Measurements from ENCODE around the gene KCNE5. TPM values are rescaled to one million over a fixed set of nuclear protein-coding genes. Genes with fewer than 3 reads are reported as not detected.

Gene KCNE5
- total RNA-seq, 1 experiment from 2014 or later: 3.7 TPM

- Histone ChIP-seq H3K9ac (ENCODE audit: extremely low read depth, insufficient read length, low read length) (no peak overlapping the region), H2BK15ac (ENCODE audit: low read depth, low read length) (no peak overlapping the region), H3K79me2 (ENCODE audit: insufficient read depth, low read length) (no peaks in the 10 kb centered on the region), H2BK12ac (ENCODE audit: insufficient read length, low read depth, low read length) (no peak overlapping the region), H2AK5ac (ENCODE audit: insufficient read length, low read length) (no peak overlapping the region), H3K23ac (ENCODE audit: insufficient read length, low read depth, low read length) (no peak overlapping the region), H3K56ac (ENCODE audit: insufficient read length, low read depth, low read length) (no peak overlapping the region), H2BK20ac (ENCODE audit: low read depth, low read length, poor library complexity, severe bottlenecking) (no peak overlapping the region), H2BK120ac (ENCODE audit: low read depth, low read length, poor library complexity, severe bottlenecking) (no peak overlapping the region), H3K18ac (ENCODE audit: insufficient read length, low read depth, low read length) (no peak overlapping the region), H4K5ac (ENCODE audit: insufficient read length, low read depth, low read length) (no peak overlapping the region), H4K8ac (replicated peaks; ENCODE audit: insufficient read length, low read depth, low read length) (no peak overlapping the region), H3K4me1 (ENCODE audit: insufficient read depth, low read length) (no peaks in the 10 kb centered on the region; the same call in 1 of the 2 replicates), H2BK5ac (ENCODE audit: insufficient read length, low read length) (no peak overlapping the region), H4K91ac (ENCODE audit: insufficient read length, low read depth, low read length) (no peak overlapping the region), H3K23me2 (ENCODE audit: insufficient read length, low read depth, low read length, poor library complexity, severe bottlenecking) (no peaks in the 10 kb centered on the region), H2AFZ (ENCODE audit: low read length) (no peak overlapping the region), H3K27me3 (ENCODE audit: insufficient read depth, low read length) (no peaks in the 10 kb centered on the region), H3T11ph (ENCODE audit: low read length) (no peak overlapping the region), H4K20me1 (ENCODE audit: control insufficient read depth, insufficient read depth, insufficient read length) (no peaks in the 10 kb centered on the region), H3K27ac (ENCODE audit: insufficient read length, low read depth, low read length) (no peak overlapping the region), H3K79me1 (ENCODE audit: insufficient read depth, low read depth, low read length, poor library complexity, severe bottlenecking) (no peaks in the 10 kb centered on the region), H3K9me3 (ENCODE audit: control insufficient read depth, low read depth, low read length) (no peaks in the 10 kb centered on the region), H3K14ac (ENCODE audit: insufficient read depth, low read length) (no peak overlapping the region), H3K4me2 (ENCODE audit: insufficient read depth, insufficient read length, low read length) (no peak overlapping the region), H3K4ac (ENCODE audit: low read depth, low read length) (no peak overlapping the region)
- WGBS (ENCODE audit: extremely low coverage, insufficient read length, low lambda C conversion rate): no CpG with 5 or more reads among the region's 7 CpGs
- H3K9me3 Mint-ChIP-seq: no peaks in the 10 kb centered on the region
- no peaks in the 10 kb centered on the region for H3K36me3 Mint-ChIP-seq (ENCODE audit: insufficient read depth in 1 of 3, low read depth in 3 of 3)
- no peak overlapping the region for H3K4me3 Mint-ChIP-seq
- TF ChIP-seq CTCF (conservative IDR thresholded peaks at IDR 0.05): no peak
- no peak overlapping the region for H3K27ac Mint-ChIP-seq
- peaks cover 2% of the 10 kb centered on the region; the same call in 1 of the 2 replicates for H3K27me3 Mint-ChIP-seq (ENCODE audit: low read depth)
- peaks cover 9 to 14% of the 10 kb centered on the region in 2 experiments for H3K4me1 Mint-ChIP-seq
- DNase-seq: no peak
Observed at GRCh38 chrX:109585488-109585887, 39.5 kb downstream of the KCNE5 start.

Data from H9 (cell line).